Esophagus muscularis mucosa (tissue), 4 donors: Measurements from ENCODE around the gene DLGAP4.

ENCODE experiments used
- CTCF ChIP-seq, 3 experiments: fragments of 200-600 bp in 2 of 3; fragments of 450-650 bp in 1 of 3; sonication (generic) in 2 of 3; IDR thresholded peaks; one replicate each; pipeline ENCODE4 v1.5.1; 2017 to 2019; ENCODE audit warnings: antibody characterized with exemption in 3 of 3, mild to moderate bottlenecking in 2 of 3, moderate library complexity in 1 of 3
- EP300 ChIP-seq: sonication (generic); formaldehyde crosslinking; IDR thresholded peaks from one replicate; pipeline ENCODE4 v1.6.1; 2017; ENCODE audit warnings: antibody characterized with exemption
- POLR2A ChIP-seq: fragments of 450-650 bp; IDR thresholded peaks from one replicate; pipeline ENCODE4 v1.6.1; 2017; ENCODE audit warnings: antibody characterized with exemption, moderate library complexity, mild to moderate bottlenecking, low read depth
- POLR2AphosphoS5 ChIP-seq, 2 donors: sonication (generic); formaldehyde crosslinking; IDR thresholded peaks; one replicate each; pipeline ENCODE4 v1.6.1; 2017; ENCODE audit warnings: antibody characterized with exemption in 2 of 2

- TF ChIP-seq CTCF (IDR thresholded peaks at IDR 0.05) (no peak), POLR2AphosphoS5 (IDR thresholded peaks at IDR 0.05) (no peak), POLR2A (no peak), EP300 (no peak)
Measured at GRCh38 chr20:36507746-36508145, 201.6 kb downstream of the DLGAP4 start.
